ENCODE results near the gene RTL1.

RTL1 gene

DNA sequence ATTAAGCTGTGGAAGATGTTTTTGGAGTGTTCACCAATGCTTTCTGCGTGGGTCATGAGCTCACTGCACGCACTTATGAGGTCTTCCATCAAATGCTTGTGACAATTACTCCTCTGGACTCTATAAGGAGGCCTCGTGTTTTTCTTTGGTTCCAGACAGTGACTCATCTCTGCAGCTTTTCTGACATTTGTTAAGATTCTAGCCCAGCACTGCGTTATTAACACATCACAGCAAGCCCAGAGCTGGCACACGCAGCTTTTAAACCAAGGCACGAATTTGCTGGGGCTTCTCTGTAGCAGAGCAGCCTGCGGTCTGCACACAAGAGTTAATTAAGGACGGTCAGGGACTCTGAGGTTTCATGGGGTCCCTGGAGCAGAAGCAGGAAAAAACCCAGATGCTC is 60.7 kb downstream of the RTL1 start:
- no peaks in the 10 kb centered on the region for H3K36me3 ChIP-seq (ENCODE audit: control insufficient read depth in 5 of 5, insufficient read depth in 5 of 5, low read length in 5 of 5)
- no peak overlapping the region for H3K4me3 ChIP-seq (ENCODE audit: low read depth in 1 of 5, low read length in 5 of 5)
- no peaks in the 10 kb centered on the region for H3K4me1 ChIP-seq (ENCODE audit: control insufficient read depth in 5 of 5, insufficient read depth in 5 of 5, low read length in 5 of 5)
- no peak overlapping the region for H3K9ac ChIP-seq (ENCODE audit: low read length in 5 of 5)
- H3K27me3 ChIP-seq (ENCODE audit: control insufficient read depth in 5 of 5, insufficient read depth in 4 of 5, low read length in 5 of 5): peaks cover 0 to 19% (median 9%) of the 10 kb centered on the region in 5 donors
- no peaks in the 10 kb centered on the region for H3K9me3 ChIP-seq (ENCODE audit: control insufficient read depth in 5 of 5, low read length in 5 of 5)
- no peak overlapping the region for H3K27ac ChIP-seq (ENCODE audit: low read depth, low read length)

DNA sequence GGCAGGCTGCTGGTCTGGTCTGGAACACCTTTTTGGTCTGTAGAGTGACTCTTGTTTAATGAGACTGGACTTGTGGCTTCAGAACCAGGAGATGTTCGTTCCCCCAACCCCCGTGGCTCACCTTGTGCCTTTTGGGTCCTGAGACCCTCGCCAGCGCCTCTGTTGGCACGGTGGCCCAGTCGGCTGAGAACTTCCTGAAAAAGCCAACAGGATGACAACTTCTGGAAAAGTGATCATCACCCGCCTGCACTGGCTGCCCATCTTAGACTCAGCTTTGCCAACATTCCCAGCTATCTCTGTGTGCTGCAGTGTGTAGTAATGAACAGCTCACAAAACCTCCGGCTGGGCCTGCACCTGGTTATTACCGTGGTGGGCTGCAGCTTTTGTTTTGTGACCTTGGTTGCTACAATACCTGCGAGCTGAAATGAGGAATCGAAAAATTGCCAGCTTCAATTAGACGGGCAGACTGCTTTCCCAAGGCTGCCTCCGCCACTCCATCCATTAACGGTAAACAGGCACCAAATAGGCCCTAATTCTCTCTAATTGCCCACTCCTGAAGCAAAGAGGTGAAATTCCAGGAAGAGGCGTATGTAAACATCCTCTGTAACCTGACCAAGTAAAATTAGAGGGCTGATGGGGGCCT is 61.6 kb downstream of the RTL1 start:
- no peak overlapping the region for H3K9ac ChIP-seq (ENCODE audit: low read length in 5 of 5)
- no peaks in the 10 kb centered on the region for H3K36me3 ChIP-seq (ENCODE audit: control insufficient read depth in 5 of 5, insufficient read depth in 5 of 5, low read length in 5 of 5)
- no peaks in the 10 kb centered on the region for H3K9me3 ChIP-seq (ENCODE audit: control insufficient read depth in 5 of 5, low read length in 5 of 5)
- H3K4me1 ChIP-seq (ENCODE audit: control insufficient read depth in 5 of 5, insufficient read depth in 5 of 5, low read length in 5 of 5): no peaks in the 10 kb centered on the region
- no peak overlapping the region for H3K27ac ChIP-seq (ENCODE audit: low read depth, low read length)
- peaks cover 0 to 19% (median 12%) of the 10 kb centered on the region in 5 donors for H3K27me3 ChIP-seq (ENCODE audit: control insufficient read depth in 5 of 5, insufficient read depth in 4 of 5, low read length in 5 of 5)
- no peak overlapping the region for H3K4me3 ChIP-seq (ENCODE audit: low read depth in 1 of 5, low read length in 5 of 5)

DNA sequence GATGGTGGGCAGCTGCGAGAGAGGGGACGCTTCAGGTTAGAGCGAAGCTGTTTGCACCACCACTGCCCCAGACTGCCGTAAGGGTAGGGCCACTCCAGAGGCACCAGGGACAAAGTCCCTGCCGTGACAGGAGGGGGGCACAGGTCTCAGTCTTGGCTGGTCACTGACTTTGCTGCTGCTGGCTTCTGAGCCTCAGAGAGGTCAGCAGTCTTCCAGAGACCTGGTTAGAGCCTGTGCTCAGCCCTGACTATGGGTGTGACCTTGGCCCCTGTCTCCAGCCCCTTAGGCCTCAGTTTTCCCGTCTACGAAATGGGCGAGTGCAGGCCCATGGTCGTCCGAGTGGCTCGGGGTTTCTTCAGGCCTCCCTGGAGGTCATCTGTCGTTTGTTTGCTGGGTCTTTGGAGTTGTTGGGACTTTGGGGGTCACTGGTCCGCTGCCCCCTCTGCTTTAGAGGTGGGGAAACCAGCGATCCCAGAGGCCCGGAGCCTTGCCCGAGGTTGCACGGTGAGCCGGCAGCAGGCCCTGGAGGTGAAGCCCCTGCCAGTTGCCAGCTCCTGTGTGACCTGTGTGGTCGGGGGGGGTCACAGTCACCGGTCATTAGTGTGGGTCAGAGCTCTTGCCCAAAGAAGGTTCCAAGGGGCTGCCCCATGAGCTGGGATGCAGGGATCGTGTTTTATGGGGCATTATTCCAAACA is 62.3 kb downstream of the RTL1 start:
- Histone ChIP-seq H3K36me3 (ENCODE audit: control insufficient read depth in 5 of 5, insufficient read depth in 5 of 5, low read length in 5 of 5) (no peaks in the 10 kb centered on the region), H3K27me3 (ENCODE audit: control insufficient read depth in 5 of 5, insufficient read depth in 4 of 5, low read length in 5 of 5) (peaks cover 0 to 20% (median 12%) of the 10 kb centered on the region in 5 donors), H3K27ac (ENCODE audit: low read depth, low read length) (no peak overlapping the region), H3K4me3 (ENCODE audit: low read depth in 1 of 5, low read length in 5 of 5) (no peak overlapping the region), H3K9me3 (ENCODE audit: control insufficient read depth in 5 of 5, low read length in 5 of 5) (no peaks in the 10 kb centered on the region), H3K9ac (ENCODE audit: low read length in 5 of 5) (no peak overlapping the region), H3K4me1 (ENCODE audit: control insufficient read depth in 5 of 5, insufficient read depth in 5 of 5, low read length in 5 of 5) (no peaks in the 10 kb centered on the region)

DNA sequence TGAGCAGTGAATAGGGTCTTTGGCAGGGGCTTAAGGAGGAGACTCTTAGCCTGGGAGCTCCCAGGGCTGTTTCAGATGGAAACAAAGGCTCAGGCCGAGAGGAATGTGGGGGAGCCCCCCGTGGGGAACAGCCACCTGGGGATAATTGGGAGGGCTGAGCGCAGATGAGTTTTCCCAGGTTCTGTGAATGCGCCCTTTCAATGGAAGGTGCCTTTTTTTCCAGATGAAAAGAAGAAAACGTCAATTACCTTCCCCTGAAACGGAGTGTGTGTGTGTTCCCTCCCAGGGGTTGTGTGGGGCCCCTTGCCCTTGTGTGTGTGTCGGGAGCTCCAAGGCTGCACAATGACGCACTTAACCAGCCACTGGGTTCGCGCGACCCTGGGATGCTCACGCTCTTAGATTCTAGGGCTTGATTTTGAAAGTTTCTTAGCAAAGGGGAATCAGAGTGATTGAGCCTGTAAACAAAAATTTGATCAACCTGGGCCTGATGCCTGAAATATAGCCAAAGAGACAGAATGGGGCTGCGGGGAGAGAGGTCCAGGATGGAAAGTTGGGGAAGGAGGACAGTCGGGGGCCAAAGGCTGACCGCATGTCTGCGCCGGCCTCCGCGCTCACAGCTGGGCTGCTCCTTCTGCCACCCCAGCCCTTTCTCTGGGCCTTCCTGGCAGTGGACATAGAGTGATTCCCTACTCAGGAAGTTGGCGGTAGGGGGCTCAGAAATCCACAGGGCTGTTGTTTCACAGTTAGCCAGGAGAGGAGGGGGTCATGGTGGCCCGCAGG is 63.0 kb downstream of the RTL1 start:
- no peak overlapping the region for H3K9ac ChIP-seq (ENCODE audit: low read length in 5 of 5)
- H3K27ac ChIP-seq (ENCODE audit: low read depth, low read length): no peak overlapping the region
- no peak overlapping the region for H3K4me3 ChIP-seq (ENCODE audit: low read depth in 1 of 5, low read length in 5 of 5)
- H3K9me3 ChIP-seq (ENCODE audit: control insufficient read depth in 5 of 5, low read length in 5 of 5): no peaks in the 10 kb centered on the region
- no peaks in the 10 kb centered on the region for H3K4me1 ChIP-seq (ENCODE audit: control insufficient read depth in 5 of 5, insufficient read depth in 5 of 5, low read length in 5 of 5)
- H3K36me3 ChIP-seq (ENCODE audit: control insufficient read depth in 5 of 5, insufficient read depth in 5 of 5, low read length in 5 of 5): no peaks in the 10 kb centered on the region
- H3K27me3 ChIP-seq (ENCODE audit: control insufficient read depth in 5 of 5, insufficient read depth in 4 of 5, low read length in 5 of 5): peaks cover 0 to 24% (median 14%) of the 10 kb centered on the region in 5 donors

DNA sequence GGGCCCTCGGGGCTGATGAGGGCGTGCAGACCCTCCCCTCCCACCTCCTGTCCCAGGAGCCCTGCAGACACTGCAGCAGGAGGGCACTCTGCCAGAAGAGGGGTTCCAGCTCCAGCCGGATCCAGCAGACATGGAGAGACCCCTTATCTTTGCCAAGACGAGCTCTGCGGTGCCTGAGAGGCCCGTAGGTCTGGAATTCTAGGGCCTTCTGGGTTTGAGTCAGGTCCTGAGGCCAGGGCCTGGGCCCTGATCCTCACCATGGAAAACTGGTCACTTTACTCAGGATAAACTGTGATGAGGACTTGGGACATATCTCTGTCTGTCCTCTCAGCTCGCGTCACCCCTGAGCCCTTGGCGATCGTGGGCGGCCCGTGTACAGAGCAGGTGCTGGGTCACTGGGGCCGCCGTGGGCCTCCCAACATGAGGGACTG is 63.8 kb downstream of the RTL1 start:
- Histone ChIP-seq H3K27ac (ENCODE audit: low read depth, low read length) (no peak overlapping the region), H3K9ac (ENCODE audit: low read length in 5 of 5) (no peak overlapping the region), H3K27me3 (ENCODE audit: control insufficient read depth in 5 of 5, insufficient read depth in 4 of 5, low read length in 5 of 5) (peaks cover 0 to 24% (median 21%) of the 10 kb centered on the region in 5 donors), H3K36me3 (ENCODE audit: control insufficient read depth in 5 of 5, insufficient read depth in 5 of 5, low read length in 5 of 5) (no peaks in the 10 kb centered on the region), H3K4me3 (ENCODE audit: low read depth in 1 of 5, low read length in 5 of 5) (no peak overlapping the region), H3K9me3 (ENCODE audit: control insufficient read depth in 5 of 5, low read length in 5 of 5) (no peaks in the 10 kb centered on the region), H3K4me1 (ENCODE audit: control insufficient read depth in 5 of 5, insufficient read depth in 5 of 5, low read length in 5 of 5) (no peaks in the 10 kb centered on the region)

DNA sequence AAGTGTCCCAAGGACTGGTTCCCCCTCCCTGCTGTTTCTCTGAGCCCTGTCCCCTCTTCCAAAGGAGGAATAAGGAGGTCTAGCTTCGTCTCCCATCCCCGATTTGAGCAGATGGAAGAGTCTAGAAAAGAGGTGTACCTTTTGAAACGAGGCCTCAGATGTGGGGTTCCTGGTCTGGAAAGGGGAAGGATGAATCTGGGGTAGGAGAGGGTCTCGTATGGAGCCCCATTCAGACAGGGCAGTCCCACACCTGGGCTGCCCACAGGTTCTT is 64.3 kb downstream of the RTL1 start:
- no peak overlapping the region for H3K4me3 ChIP-seq (ENCODE audit: low read depth in 1 of 5, low read length in 5 of 5)
- H3K27ac ChIP-seq (ENCODE audit: low read depth, low read length): no peak overlapping the region
- peaks cover 0 to 24% (median 21%) of the 10 kb centered on the region in 5 donors for H3K27me3 ChIP-seq (ENCODE audit: control insufficient read depth in 5 of 5, insufficient read depth in 4 of 5, low read length in 5 of 5)
- no peaks in the 10 kb centered on the region for H3K36me3 ChIP-seq (ENCODE audit: control insufficient read depth in 5 of 5, insufficient read depth in 5 of 5, low read length in 5 of 5)
- no peaks in the 10 kb centered on the region for H3K4me1 ChIP-seq (ENCODE audit: control insufficient read depth in 5 of 5, insufficient read depth in 5 of 5, low read length in 5 of 5)
- no peaks in the 10 kb centered on the region for H3K9me3 ChIP-seq (ENCODE audit: control insufficient read depth in 5 of 5, low read length in 5 of 5)
- no peak overlapping the region for H3K9ac ChIP-seq (ENCODE audit: low read length in 5 of 5)

DNA sequence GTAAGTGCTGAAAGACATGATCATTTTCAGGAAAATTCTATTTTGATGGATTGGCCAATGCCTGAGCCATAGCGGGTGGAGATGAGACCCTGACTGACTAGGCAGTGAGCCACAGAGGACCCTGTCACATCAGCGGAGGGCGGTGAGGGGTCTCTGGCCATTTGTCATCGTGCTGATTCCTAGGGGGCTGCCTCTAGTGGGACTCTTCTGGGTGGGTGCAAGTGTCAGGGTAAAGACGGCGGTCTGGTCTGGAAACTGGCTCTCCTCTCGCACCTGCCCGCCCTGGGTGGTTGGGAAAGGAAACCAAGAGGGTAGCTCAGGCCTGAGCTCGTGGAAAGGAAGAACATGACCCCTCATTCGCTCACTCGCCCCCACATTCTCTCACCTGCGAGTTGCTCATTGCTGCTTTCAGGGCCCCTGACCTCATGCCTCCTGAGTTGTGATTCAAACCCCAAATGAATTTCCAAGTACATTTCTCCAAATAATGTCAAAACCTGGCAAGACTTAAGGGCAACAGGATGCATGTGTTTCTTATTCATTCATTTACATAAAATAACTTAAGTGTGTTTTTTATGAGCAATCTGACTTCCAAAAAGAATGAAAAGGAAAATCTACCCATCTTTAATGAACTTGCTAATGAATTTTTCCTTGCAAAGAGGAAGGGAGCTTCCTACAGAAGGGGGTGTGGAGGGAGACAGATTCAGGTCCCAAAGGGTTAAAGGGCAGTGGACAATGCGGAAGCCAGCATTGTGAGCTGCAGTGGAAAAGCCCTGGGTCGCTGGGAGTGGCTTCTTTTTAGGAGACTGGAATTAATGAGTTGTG is 64.8 kb downstream of the RTL1 start:
- Histone ChIP-seq H3K9me3 (ENCODE audit: control insufficient read depth in 5 of 5, low read length in 5 of 5) (no peaks in the 10 kb centered on the region), H3K4me1 (ENCODE audit: control insufficient read depth in 5 of 5, insufficient read depth in 5 of 5, low read length in 5 of 5) (no peaks in the 10 kb centered on the region), H3K27ac (ENCODE audit: low read depth, low read length) (no peak overlapping the region), H3K4me3 (ENCODE audit: low read depth in 1 of 5, low read length in 5 of 5) (no peak overlapping the region), H3K27me3 (ENCODE audit: control insufficient read depth in 5 of 5, insufficient read depth in 4 of 5, low read length in 5 of 5) (peaks cover 0 to 21% (median 19%) of the 10 kb centered on the region in 5 donors), H3K9ac (ENCODE audit: low read length in 5 of 5) (no peak overlapping the region), H3K36me3 (ENCODE audit: control insufficient read depth in 5 of 5, insufficient read depth in 5 of 5, low read length in 5 of 5) (no peaks in the 10 kb centered on the region)

DNA sequence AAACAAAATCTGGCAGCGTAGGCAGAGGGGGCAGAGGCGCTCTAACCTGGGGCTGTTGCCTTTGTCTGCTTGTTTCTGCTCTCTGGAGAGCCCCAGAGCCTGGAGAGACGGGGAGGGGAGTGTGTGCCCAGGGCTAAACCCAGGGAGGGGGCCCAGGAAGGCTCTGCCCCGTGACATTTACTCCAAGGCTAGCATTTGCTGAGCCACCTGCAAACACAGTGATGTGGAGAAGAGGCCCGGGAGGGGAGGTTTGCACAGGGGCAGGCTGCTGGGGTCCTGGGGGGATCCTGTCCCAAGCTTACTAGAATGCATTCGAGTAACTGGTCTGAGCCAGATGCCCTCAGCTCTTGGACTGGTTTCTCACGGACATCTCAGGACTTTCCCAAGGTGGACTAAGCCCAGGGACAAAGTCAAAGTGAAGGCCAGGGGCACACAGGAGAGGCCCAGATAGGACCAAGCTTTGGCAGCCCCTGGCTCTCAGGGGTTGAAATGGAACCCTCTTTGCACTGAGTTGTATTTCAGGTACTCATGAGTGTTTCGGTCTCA is 65.6 kb downstream of the RTL1 start:
- no peaks in the 10 kb centered on the region for H3K36me3 ChIP-seq (ENCODE audit: control insufficient read depth in 5 of 5, insufficient read depth in 5 of 5, low read length in 5 of 5)
- H3K4me3 ChIP-seq (ENCODE audit: low read depth in 1 of 5, low read length in 5 of 5): no peak overlapping the region
- H3K9me3 ChIP-seq (ENCODE audit: control insufficient read depth in 5 of 5, low read length in 5 of 5): no peaks in the 10 kb centered on the region
- H3K4me1 ChIP-seq (ENCODE audit: control insufficient read depth in 5 of 5, insufficient read depth in 5 of 5, low read length in 5 of 5): no peaks in the 10 kb centered on the region
- H3K9ac ChIP-seq (ENCODE audit: low read length in 5 of 5): no peak overlapping the region
- peaks cover 0 to 22% (median 19%) of the 10 kb centered on the region in 5 donors for H3K27me3 ChIP-seq (ENCODE audit: control insufficient read depth in 5 of 5, insufficient read depth in 4 of 5, low read length in 5 of 5)
- H3K27ac ChIP-seq (ENCODE audit: low read depth, low read length): no peak overlapping the region

DNA sequence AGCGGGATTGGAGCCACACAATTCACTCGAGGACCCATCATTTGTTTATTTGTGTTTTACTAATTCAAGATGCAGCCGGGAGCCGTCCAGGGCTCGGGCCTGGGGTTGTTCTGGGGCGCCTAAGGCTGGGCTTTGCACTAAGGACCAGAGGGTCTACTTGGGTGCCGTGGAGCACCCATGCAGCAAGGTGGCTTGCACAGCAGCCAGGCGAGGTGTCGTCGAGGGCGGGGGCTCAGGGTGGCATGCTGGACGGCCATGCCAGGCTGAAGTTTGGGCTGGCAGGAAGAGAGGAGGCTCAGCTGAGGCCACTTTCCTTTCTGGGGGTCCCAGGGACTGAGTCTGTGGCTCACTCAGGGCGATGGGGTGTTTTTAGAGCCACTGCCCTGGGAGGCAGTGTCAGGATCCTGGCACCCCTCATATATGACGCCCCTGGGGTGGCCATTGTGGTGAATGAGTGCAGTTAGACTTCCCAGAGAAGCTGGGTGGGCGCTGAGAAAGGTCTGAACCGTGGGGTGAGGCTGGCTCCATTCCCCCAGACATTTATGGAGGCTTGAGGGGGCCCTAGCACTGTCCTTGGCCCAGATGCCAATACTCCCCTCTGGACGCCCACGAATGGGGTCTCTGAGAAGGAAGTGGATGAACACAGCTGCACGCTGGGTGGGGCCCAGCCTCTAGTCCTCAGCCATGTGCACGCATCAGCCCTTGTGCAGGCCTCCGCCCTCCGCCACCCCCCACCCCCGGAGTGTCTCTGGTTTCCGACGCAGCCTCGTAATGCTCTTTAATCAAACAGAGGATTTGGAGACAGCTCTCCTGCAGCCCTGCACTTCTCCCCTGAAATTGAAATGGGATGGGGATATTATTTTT is 66.3 kb downstream of the RTL1 start:
- H3K36me3 ChIP-seq (ENCODE audit: control insufficient read depth in 5 of 5, insufficient read depth in 5 of 5, low read length in 5 of 5): no peaks in the 10 kb centered on the region
- no peaks in the 10 kb centered on the region for H3K4me1 ChIP-seq (ENCODE audit: control insufficient read depth in 5 of 5, insufficient read depth in 5 of 5, low read length in 5 of 5)
- no peak overlapping the region for H3K9ac ChIP-seq (ENCODE audit: low read length in 5 of 5)
- H3K27me3 ChIP-seq (ENCODE audit: control insufficient read depth in 5 of 5, insufficient read depth in 4 of 5, low read length in 5 of 5): peaks cover 0 to 24% (median 15%) of the 10 kb centered on the region in 5 donors
- no peak overlapping the region for H3K4me3 ChIP-seq (ENCODE audit: low read depth in 1 of 5, low read length in 5 of 5)
- H3K27ac ChIP-seq (ENCODE audit: low read depth, low read length): no peak overlapping the region
- H3K9me3 ChIP-seq (ENCODE audit: control insufficient read depth in 5 of 5, low read length in 5 of 5): no peaks in the 10 kb centered on the region
